ENCODE data around the gene ECT2L.

Gene ECT2L

DNA sequence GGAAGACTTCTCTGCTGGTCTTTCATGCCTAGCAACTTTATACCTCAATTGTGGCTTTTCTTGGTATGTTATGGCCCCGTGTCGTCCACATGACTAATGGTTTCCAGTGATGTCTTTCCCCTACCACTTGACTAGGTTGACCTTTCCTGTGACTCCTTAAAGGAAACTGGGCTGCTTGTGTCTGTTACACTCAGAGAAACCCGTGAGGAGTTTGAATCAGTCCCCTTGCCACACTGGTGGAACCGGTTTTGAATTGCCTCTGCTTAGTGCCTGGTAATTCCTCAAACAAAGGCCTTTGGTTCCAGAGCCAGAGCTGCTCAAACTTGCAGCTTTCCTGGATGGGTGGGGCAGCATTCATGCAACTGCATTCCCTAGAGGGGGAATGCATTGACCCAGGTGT, 21.9 kb downstream of the ECT2L start:
- H3K36me3 Mint-ChIP-seq (ENCODE audit: low read depth) = no peaks in the 10 kb centered on the region
- H3K27me3 Mint-ChIP-seq = no peaks in the 10 kb centered on the region
- DNase-seq = no peak
- H3K4me1 Mint-ChIP-seq (ENCODE audit: low read depth) = peaks cover 27% of the 10 kb centered on the region
- peak overlapping the region; percentile 67 for H3K27ac Mint-ChIP-seq
- no peak overlapping the region for H3K4me3 Mint-ChIP-seq
- H3K9me3 Mint-ChIP-seq = no peaks in the 10 kb centered on the region

DNA sequence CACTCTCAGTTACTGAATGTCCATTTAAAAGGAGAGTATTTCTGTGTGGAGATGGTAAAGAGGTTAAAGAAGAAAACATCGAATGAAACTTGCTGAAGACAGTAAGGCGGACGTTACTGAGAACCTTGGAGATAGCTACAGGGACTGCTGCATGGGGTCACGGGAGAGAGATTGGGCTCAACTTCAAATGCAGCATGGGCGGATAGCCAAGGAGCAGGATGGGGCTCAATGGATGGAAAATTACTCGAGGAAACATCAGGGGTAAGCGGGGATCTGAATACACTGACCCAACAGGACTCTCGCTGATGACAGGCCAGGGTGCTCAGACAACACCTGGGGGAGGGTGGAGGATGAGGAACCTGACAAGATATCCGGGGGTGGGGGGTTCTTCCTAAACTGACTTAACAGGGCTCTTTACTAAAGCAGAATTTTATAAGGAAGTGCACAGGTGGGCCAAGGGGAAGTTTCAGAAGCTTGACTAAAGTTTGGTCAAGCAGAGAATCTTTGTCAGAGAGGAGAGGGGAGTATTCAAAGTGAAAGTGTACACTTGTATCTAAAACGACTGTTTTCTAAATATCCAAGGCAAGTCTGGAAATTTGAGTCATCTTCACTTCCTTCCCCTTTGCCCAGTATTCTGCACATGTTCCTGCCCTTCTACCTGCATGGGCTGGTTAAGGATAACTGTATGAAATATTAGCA, 22.8 kb downstream of the ECT2L start:
- H3K4me3 Mint-ChIP-seq = peak overlapping the region; percentile 11
- peaks cover 27% of the 10 kb centered on the region for H3K4me1 Mint-ChIP-seq (ENCODE audit: low read depth)
- H3K36me3 Mint-ChIP-seq (ENCODE audit: low read depth) = no peaks in the 10 kb centered on the region
- no peaks in the 10 kb centered on the region for H3K9me3 Mint-ChIP-seq
- H3K27ac Mint-ChIP-seq = peak overlapping the region; percentile 67
- no peak for DNase-seq
- no peaks in the 10 kb centered on the region for H3K27me3 Mint-ChIP-seq

DNA sequence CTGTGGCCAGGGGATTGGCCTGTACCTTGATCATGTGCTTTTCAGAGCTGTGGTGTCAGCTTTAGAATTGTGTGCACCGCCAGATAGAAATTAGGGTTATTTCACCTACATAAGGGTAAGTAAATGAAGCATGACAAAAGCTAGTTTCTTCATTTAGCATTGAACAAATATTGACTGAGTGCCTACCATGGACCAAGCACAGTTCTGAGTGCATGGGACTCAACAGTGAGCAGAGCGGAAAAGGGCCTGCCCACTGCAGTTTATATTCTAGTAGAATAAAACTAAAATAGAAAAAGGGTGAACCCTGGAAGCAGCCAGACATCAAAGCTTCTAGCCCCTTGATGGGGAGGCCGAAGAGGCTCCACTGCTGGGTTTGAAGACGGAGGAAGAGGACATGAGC, 25.6 kb downstream of the ECT2L start:
- H3K4me1 Mint-ChIP-seq (ENCODE audit: low read depth) = peaks cover 31% of the 10 kb centered on the region
- no peak for DNase-seq
- no peaks in the 10 kb centered on the region for H3K27me3 Mint-ChIP-seq
- no peaks in the 10 kb centered on the region for H3K9me3 Mint-ChIP-seq
- H3K36me3 Mint-ChIP-seq (ENCODE audit: low read depth) = no peaks in the 10 kb centered on the region
- H3K27ac Mint-ChIP-seq = no peak overlapping the region
- H3K4me3 Mint-ChIP-seq = no peak overlapping the region

DNA sequence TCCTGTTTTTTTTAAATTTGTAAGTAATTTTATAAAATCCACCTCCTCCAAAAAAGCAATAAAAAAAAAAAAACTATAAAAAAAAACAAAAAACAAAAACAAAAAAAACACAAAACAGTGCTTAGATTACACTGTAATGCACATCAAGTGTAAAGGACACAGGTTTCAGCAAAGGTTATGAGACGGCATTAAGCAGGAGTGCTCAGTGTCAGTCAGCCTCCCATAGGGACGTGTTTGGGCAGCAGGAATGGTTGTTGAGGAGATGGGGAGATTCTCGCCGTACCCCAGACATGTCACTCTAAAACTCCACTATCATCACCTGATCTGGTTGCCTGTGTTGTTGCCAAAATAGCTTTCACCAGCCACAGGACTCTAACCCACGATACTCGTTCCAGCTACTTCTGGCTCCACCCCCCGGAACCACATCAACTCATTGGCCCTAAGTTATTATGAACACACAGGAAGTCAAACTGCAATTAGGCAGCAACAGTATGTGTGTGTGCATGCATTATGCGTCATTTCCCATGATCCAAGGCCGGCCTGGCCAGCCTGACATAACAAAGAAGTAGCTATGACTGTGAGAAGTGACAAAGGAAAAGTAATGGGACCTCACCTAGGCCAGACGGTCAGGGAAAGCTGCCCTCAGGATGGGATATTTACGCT, 28.7 kb downstream of the ECT2L start:
- no peaks in the 10 kb centered on the region for H3K36me3 Mint-ChIP-seq (ENCODE audit: low read depth)
- H3K4me1 Mint-ChIP-seq (ENCODE audit: low read depth) = peaks cover 7% of the 10 kb centered on the region
- H3K4me3 Mint-ChIP-seq = no peak overlapping the region
- H3K9me3 Mint-ChIP-seq = no peaks in the 10 kb centered on the region
- DNase-seq = peak; percentile 29
- H3K27me3 Mint-ChIP-seq = no peaks in the 10 kb centered on the region
- H3K27ac Mint-ChIP-seq = no peak overlapping the region

DNA sequence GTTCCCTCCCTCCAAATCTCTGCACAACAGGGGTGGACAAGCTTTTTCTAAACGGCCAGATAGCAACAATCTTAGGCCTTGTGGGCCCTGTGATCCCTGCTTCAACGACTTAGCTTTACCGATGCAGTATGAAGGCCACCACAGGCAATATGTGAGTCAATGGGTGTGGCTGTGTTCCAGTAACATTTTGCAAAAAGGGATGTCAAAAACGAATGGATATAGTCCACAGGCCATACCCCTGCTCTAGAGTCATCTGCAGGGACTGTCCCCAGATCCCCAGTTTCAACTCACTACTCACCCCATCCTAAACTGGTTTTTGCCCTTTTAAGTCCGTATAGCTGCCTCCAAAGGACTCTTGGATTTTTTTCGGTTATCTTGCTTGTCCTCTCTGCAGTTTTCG, 34.4 kb downstream of the ECT2L start:
- Mint-ChIP-seq H3K4me1 (ENCODE audit: low read depth) (no peaks in the 10 kb centered on the region), H3K36me3 (ENCODE audit: low read depth) (no peaks in the 10 kb centered on the region), H3K27me3 (no peaks in the 10 kb centered on the region), H3K9me3 (no peaks in the 10 kb centered on the region), H3K4me3 (no peak overlapping the region), H3K27ac (no peak overlapping the region)
- no peak for DNase-seq

DNA sequence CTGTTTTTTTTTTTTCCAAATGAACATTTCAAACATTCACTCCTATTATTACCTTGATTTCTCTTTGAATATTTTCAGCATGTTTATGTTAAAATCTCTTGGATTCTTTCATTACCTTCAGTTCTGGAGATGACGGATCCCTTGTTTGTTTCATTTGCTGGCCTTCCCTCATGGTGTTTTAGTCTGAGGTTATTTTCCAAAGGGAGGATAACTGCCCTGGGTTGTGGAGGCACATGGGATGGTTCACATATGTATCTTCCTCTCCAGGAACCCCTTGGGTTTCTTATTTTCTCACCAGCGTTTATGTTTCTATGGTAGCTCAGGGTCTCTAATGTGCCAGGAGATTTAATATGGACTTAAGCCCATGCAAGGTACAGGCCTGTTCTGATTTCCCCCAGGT, 36.3 kb downstream of the ECT2L start:
- Mint-ChIP-seq H3K4me1 (ENCODE audit: low read depth) (no peaks in the 10 kb centered on the region), H3K4me3 (no peak overlapping the region), H3K27ac (no peak overlapping the region), H3K9me3 (no peaks in the 10 kb centered on the region), H3K36me3 (ENCODE audit: low read depth) (no peaks in the 10 kb centered on the region), H3K27me3 (no peaks in the 10 kb centered on the region)
- DNase-seq = no peak

DNA sequence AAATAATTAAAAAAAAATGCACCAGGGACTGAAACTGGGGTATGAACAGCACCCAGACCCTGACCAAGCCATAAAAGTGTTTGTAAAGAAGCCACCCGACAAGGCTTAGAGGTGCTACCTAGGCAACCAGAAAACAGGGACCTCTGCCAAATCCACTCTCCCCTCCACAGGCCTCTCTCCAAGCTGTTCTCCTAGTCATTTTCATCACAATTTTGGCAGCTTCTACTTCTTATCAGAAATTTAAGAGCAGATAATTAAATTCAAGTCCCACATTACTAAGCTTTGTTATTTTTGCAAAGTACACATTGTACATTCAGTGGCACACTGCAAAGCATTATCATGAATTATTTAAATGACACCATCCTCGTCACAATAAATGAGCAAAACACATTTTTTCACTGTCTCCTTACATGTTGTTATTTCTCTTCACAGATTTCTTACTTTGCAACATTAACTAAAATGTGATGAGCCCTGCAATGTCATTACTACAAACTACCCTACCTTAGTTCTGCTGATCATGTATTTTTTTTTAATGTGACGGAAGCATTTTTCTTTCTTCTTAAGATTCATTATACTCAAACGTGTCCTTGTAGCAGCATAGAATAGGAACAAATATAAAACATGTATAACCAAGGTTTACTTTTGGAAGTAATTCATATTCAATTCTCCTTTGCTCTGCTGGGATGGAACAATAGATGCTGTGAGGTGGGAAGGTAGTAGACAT, 38.1 kb downstream of the ECT2L start:
- H3K36me3 Mint-ChIP-seq (ENCODE audit: low read depth) = no peaks in the 10 kb centered on the region
- H3K4me1 Mint-ChIP-seq (ENCODE audit: low read depth) = no peaks in the 10 kb centered on the region
- H3K9me3 Mint-ChIP-seq = no peaks in the 10 kb centered on the region
- H3K4me3 Mint-ChIP-seq = no peak overlapping the region
- H3K27ac Mint-ChIP-seq = no peak overlapping the region
- no peaks in the 10 kb centered on the region for H3K27me3 Mint-ChIP-seq
- DNase-seq = no peak

DNA sequence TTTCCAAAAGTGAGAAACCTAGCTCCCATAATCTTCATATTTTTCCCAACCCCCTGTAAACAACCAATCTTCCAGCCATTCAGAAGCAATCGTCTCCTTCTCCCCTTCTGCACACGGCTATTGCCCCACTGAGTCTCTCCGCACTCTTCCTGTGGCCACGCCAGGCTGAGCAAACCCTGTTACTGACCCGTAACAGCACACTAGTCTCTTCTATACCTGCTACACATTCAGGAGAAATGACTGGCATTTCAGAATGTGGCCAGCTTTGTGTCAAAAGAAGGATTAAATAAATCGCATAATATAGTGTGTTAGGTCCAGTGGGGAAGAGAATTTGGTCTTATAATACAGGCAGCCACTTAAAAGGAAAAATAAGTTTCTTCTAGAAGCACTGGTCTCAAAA, 41.4 kb downstream of the ECT2L start:
- no peaks in the 10 kb centered on the region for H3K27me3 Mint-ChIP-seq

DNA sequence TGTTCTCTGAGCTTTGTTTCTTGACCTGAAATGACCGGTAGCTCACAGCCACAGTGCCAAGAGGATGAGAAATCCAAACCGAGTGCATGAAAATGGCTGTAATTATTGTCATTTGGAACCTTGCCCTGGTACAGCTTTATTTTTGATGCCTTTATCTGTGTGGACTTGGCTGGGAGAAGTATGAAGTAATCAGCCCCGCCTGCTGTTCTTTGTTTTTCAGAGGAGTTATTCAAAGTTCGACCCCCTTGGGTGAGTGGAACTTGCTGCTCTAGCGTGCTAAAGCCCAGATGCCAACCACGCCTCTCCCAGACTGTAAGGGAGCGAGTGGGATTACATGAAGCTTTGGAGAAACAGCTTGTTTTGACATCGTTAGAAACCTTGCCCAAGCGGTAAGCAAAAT, 48.3 kb downstream of the ECT2L start:
- H3K27ac Mint-ChIP-seq = no peak overlapping the region
- no peaks in the 10 kb centered on the region for H3K27me3 Mint-ChIP-seq
- no peaks in the 10 kb centered on the region for H3K9me3 Mint-ChIP-seq
- H3K4me1 Mint-ChIP-seq (ENCODE audit: low read depth) = no peaks in the 10 kb centered on the region
- DNase-seq = no peak
- no peak overlapping the region for H3K4me3 Mint-ChIP-seq
- no peaks in the 10 kb centered on the region for H3K36me3 Mint-ChIP-seq (ENCODE audit: low read depth)

More for the DNA sequence above, 41.4 kb downstream of the ECT2L start:
- no peak overlapping the region for H3K27ac Mint-ChIP-seq
- DNase-seq = no peak
- no peaks in the 10 kb centered on the region for H3K36me3 Mint-ChIP-seq (ENCODE audit: low read depth)
- no peaks in the 10 kb centered on the region for H3K9me3 Mint-ChIP-seq
- H3K4me1 Mint-ChIP-seq (ENCODE audit: low read depth) = no peaks in the 10 kb centered on the region
- H3K4me3 Mint-ChIP-seq = no peak overlapping the region

DNA sequence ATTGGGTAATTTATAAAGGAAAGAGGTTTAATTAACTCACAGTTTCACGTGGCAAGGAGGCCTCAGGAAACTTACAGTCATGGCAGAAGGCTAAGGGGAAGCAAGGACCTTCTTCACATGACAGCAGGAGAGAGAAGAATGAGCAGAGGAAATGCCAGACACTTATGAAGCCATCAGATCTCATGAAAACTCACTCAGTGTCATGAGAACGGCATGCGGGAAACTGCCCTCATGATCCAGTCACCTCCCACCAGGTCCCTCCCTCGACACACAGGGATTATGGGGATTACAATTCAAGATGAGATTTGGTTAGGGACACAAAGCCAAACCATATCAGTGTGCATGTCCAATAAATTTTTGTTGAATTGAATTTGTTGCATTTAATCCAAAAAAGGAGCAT, 52.0 kb downstream of the ECT2L start:
- no peak overlapping the region for H3K4me3 Mint-ChIP-seq
- no peaks in the 10 kb centered on the region for H3K36me3 Mint-ChIP-seq (ENCODE audit: low read depth)
- H3K27me3 Mint-ChIP-seq = no peaks in the 10 kb centered on the region
- H3K4me1 Mint-ChIP-seq (ENCODE audit: low read depth) = no peaks in the 10 kb centered on the region
- H3K9me3 Mint-ChIP-seq = no peaks in the 10 kb centered on the region
- H3K27ac Mint-ChIP-seq = no peak overlapping the region
- no peak for DNase-seq

DNA sequence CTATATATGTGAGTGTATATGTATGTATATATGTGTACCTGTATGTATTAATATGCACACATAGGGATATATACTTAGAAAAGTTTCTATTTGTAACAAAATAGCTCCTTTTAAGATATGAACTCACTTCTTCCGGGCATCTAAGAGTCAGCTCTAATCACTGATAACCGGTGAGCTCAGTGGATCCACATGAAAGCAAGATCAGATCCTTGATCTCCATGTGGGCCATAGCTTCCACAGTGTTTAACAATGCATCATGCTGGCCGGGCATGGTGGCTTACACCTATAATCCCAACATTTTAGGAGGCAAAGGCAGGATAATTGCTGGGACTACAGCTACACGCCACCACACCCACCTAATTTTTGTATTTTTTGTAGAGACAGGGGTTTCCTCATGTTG, 52.6 kb downstream of the ECT2L start:
- no peak overlapping the region for H3K27ac Mint-ChIP-seq
- no peaks in the 10 kb centered on the region for H3K27me3 Mint-ChIP-seq
- no peaks in the 10 kb centered on the region for H3K36me3 Mint-ChIP-seq (ENCODE audit: low read depth)
- no peaks in the 10 kb centered on the region for H3K9me3 Mint-ChIP-seq
- H3K4me1 Mint-ChIP-seq (ENCODE audit: low read depth) = no peaks in the 10 kb centered on the region
- DNase-seq = no peak
- no peak overlapping the region for H3K4me3 Mint-ChIP-seq

DNA sequence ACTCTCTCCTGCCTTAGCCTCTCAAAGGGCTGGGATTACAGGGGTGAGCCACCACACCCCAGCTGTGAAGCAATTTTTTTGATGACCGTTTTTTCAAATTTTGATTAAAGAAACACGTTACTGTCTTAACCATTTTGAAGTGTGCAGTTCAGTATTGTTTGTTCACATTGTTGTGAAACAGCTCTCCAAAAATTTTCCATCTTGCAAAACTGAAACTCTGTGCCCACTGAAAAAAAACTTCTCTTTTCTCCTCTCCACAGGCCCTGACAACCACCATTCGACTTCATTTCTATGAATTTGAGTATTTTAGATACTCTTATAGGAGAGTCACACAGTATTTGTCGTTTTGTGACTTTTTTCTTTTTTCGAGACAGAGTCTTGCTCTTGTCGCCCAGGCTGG, 53.9 kb downstream of the ECT2L start:
- Mint-ChIP-seq H3K27ac (no peak overlapping the region), H3K27me3 (no peaks in the 10 kb centered on the region), H3K36me3 (ENCODE audit: low read depth) (no peaks in the 10 kb centered on the region), H3K4me1 (ENCODE audit: low read depth) (no peaks in the 10 kb centered on the region), H3K4me3 (no peak overlapping the region), H3K9me3 (no peaks in the 10 kb centered on the region)
- no peak for DNase-seq

DNA sequence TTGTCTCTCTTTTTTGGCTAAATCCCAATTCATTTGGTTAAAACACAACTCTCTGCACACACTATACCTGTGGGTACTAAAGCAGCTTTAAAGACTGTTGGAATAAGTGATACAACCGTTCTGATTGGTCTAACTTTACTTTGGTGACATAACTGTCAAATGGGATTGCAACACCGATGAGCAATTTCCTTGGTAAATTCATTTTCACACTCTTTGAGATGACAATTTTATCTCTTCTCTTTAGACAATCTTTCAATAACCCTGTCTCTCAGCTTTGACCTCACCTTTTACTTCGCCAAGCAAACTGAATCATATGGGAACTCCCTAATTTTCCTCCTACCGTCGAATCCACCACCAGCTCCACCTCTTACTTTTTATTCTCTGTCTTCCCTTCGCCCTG, 60.8 kb downstream of the ECT2L start:
- no peak for DNase-seq
- H3K27ac Mint-ChIP-seq = no peak overlapping the region
- no peaks in the 10 kb centered on the region for H3K9me3 Mint-ChIP-seq
- no peaks in the 10 kb centered on the region for H3K4me1 Mint-ChIP-seq (ENCODE audit: low read depth)
- H3K4me3 Mint-ChIP-seq = no peak overlapping the region
- H3K36me3 Mint-ChIP-seq (ENCODE audit: low read depth) = no peaks in the 10 kb centered on the region
- H3K27me3 Mint-ChIP-seq = peaks cover 7% of the 10 kb centered on the region

DNA sequence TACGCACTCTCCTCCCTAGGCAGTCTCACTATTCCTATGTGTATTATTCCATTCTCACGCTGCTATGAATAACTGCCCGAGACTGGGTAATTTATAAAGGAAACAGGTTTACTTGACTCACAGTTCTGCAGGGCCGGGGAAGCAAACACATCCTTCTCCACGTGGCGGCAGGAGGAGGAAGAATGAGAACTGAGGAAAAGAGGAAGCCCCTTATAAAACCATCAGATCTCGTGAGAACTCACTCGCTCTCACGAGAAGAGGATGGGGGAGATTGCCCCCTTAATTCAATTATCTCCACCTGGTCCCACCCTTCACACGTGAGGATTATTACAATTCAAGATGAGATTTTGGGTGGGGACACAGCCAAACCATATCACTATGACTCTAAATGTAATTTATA, 61.9 kb downstream of the ECT2L start:
- no peak overlapping the region for H3K4me3 Mint-ChIP-seq
- H3K36me3 Mint-ChIP-seq (ENCODE audit: low read depth) = no peaks in the 10 kb centered on the region
- H3K4me1 Mint-ChIP-seq (ENCODE audit: low read depth) = no peaks in the 10 kb centered on the region
- no peak for DNase-seq
- no peak overlapping the region for H3K27ac Mint-ChIP-seq
- H3K9me3 Mint-ChIP-seq = no peaks in the 10 kb centered on the region
- H3K27me3 Mint-ChIP-seq = peaks cover 7% of the 10 kb centered on the region

DNA sequence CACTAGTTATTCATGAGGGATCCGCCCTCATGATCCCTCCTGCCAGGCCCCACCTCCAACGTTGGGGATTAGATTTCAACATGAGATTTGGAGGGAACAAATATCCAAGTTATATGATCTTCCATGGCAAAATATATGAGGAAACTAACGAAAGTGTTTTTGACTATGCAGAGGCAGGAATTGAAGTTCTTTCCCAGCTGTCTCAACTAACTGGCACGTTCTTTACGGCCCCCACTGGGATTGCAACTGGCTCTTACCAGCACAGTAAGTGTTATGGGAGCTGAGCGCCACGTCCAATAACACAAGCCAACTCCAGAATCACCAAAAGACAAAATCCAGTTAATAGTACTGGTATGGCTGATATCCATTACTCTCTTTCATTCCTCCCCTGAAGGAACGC, 66.6 kb downstream of the ECT2L start:
- Mint-ChIP-seq H3K36me3 (ENCODE audit: low read depth) (no peaks in the 10 kb centered on the region), H3K27ac (no peak overlapping the region), H3K27me3 (peaks cover 16% of the 10 kb centered on the region), H3K4me3 (no peak overlapping the region), H3K9me3 (no peaks in the 10 kb centered on the region), H3K4me1 (ENCODE audit: low read depth) (peaks cover 4% of the 10 kb centered on the region)
- no peak for DNase-seq
